Vagina (tissue), 2 donors: Measurements from ENCODE around the gene XKR7.

ENCODE experiments used
- POLR2A ChIP-seq, 2 donors: fragments of 450-650 bp; IDR thresholded peaks; one replicate each; pipeline ENCODE4 v1.6.1; 2017; ENCODE audit warnings: antibody characterized with exemption in 2 of 2, mild to moderate bottlenecking in 2 of 2, moderate library complexity in 2 of 2
- TF ChIP-seq, protein P1 (sequence below), 3 experiments: fragments of 450-650 bp in 2 of 3; fragments of 200-600 bp in 1 of 3; sonication (generic) in 1 of 3; IDR thresholded peaks; one replicate each; pipeline ENCODE4 v1.5.1; 2017 to 2019; ENCODE audit warnings: antibody characterized with exemption in 3 of 3, mild to moderate bottlenecking in 2 of 3, moderate library complexity in 2 of 3

DNA sequence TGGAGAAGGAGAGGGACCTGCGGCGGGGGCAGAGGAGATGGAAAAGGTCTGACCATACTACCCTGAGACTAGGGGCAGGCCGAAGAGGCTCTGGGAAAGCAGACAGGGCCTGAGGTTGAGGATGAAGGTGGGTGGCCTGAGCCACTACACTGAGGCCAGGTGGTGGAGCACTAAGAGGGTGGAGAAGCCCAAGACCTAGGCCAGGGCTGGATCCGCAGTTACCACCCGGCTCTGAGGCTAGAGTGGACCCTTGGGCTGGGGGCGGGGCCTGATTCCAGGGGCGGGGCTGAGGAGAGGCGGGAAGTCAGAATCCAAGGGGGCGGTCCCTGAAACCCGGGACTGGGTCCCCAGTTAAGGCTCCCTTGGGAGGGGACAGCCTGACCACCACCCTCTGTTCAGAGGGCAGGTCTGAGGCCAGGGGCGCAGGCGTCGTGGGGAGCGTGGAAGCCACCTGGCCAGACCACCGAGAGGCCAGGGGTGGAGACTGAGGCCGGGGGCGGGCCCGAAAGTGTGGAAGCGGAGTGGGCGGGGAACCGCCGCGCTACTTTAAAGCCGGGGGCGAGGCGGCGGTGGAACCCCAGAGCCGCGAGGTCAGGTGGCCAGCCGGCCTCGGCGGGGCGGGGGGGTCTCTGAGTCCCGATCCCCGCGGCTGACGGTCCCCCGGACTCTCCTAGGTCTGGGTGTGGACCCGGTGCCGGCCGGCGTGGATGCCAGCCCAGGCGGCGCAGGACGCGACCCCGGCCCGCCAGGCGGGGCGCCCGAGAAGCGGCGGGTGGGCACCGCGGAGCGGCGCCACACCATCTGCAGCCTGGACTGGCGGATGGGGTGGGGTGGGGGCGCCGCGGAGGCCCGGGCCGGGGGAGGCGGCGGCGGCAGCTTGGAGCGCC is 50.6 kb downstream of the XKR7 start:
- TF ChIP-seq POLR2A (IDR thresholded peaks at IDR 0.05): no peak
- TF ChIP-seq, protein P1, sequence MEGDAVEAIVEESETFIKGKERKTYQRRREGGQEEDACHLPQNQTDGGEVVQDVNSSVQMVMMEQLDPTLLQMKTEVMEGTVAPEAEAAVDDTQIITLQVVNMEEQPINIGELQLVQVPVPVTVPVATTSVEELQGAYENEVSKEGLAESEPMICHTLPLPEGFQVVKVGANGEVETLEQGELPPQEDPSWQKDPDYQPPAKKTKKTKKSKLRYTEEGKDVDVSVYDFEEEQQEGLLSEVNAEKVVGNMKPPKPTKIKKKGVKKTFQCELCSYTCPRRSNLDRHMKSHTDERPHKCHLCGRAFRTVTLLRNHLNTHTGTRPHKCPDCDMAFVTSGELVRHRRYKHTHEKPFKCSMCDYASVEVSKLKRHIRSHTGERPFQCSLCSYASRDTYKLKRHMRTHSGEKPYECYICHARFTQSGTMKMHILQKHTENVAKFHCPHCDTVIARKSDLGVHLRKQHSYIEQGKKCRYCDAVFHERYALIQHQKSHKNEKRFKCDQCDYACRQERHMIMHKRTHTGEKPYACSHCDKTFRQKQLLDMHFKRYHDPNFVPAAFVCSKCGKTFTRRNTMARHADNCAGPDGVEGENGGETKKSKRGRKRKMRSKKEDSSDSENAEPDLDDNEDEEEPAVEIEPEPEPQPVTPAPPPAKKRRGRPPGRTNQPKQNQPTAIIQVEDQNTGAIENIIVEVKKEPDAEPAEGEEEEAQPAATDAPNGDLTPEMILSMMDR (IDR thresholded peaks at IDR 0.05): no peak
